ENCODE data around the gene DDX11. TPM values are rescaled to one million over a fixed set of nuclear protein-coding genes. Genes with fewer than 3 reads are reported as not detected.
"Not testable (repeated sequence)": the region's sequence is repeated elsewhere in the genome, so short reads cannot be mapped to it uniquely, and the experiment has no call there.

The DDX11 gene
- total RNA-seq, 1 donor, result 33.9 TPM

GRCh38 chr12:31120392-31121008 is 46.8 kb downstream of the DDX11 start:
- Histone ChIP-seq H3K9me3 (ENCODE audit: low read depth, low read length) (no peaks in the 10 kb centered on the region), H3K4me1 (ENCODE audit: insufficient read depth, low read length) (peaks cover 25% of the 10 kb centered on the region), H3K4me3 (ENCODE audit: low read length) (no peak overlapping the region), H3K27me3 (ENCODE audit: insufficient read depth, low read length) (peaks cover 14% of the 10 kb centered on the region)

DNA sequence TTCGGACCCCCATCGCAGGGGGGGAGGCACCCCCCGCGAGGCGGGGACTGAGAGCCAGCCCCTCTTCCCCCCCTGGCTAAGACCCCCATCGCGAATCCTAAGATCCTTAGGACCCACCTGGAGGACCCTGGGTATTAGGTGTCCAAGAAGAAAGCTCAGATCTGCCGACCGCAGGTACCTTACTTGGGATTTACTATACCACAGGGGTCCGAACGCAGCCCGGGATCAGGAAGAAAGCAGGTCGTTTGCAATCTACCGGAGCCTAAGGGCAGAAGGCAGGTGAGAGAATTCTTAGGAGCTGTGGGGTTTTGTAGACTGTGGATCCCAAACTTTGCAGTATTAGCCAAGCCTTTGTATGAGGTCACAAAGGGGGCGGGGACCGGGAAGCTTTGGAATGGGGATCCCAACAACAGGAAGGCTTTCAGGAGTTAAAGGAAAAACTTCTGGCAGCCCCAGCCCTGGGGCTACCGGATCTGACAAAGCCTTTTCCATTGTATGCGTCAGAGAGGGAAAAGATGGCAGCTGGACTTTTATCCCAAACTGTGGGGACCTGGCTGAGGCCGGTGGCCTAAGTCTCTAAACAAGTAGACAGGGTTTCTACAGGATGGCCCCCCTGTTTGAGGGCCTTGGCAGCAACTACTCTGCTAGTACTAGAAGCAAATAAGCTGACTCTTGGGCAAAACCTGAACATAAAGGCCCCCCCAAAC is 47.5 kb downstream of the DDX11 start:
- Histone ChIP-seq H3K27me3 (ENCODE audit: insufficient read depth, low read length) (peaks cover 14% of the 10 kb centered on the region), H3K4me1 (ENCODE audit: insufficient read depth, low read length) (peaks cover 25% of the 10 kb centered on the region)
- not testable (repeated sequence) for H3K4me3 ChIP-seq (ENCODE audit: low read length); H3K9me3 ChIP-seq (ENCODE audit: low read depth, low read length)

DNA sequence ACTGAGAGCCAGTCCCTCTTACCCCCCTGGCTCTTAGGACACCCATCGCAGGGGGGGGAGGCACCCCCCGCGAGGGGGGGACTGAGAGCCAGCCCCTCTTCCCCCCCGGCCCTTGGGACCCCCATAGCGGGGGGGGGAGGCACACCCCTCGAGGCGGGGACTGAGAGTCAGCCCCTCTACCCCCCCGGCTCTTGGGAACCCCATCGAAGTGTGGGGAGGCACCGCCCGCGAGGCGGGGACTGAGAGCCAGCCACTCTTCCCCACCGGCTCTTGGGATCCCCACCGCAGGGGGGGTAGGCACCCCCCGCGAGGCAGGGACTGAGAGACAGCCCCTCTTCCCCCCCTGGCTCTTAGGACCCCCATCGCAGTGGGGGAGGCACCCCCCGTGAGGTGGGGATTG is 48.8 kb downstream of the DDX11 start:
- Histone ChIP-seq H3K27me3 (ENCODE audit: insufficient read depth, low read length) (peaks cover 5% of the 10 kb centered on the region), H3K4me3 (ENCODE audit: low read length) (no peak overlapping the region)

GRCh38 chr12:31124158-31124557 is 50.5 kb downstream of the DDX11 start:
- not testable (repeated sequence) for H3K4me3 ChIP-seq (ENCODE audit: low read length); H3K4me1 ChIP-seq (ENCODE audit: insufficient read depth, low read length); H3K9me3 ChIP-seq (ENCODE audit: low read depth, low read length); H3K27me3 ChIP-seq (ENCODE audit: insufficient read depth, low read length)

More for the DNA sequence above, 48.8 kb downstream of the DDX11 start:
- Histone ChIP-seq H3K4me1 (ENCODE audit: insufficient read depth, low read length) (peaks cover 20% of the 10 kb centered on the region), H3K9me3 (ENCODE audit: low read depth, low read length) (no peaks in the 10 kb centered on the region)

DNA sequence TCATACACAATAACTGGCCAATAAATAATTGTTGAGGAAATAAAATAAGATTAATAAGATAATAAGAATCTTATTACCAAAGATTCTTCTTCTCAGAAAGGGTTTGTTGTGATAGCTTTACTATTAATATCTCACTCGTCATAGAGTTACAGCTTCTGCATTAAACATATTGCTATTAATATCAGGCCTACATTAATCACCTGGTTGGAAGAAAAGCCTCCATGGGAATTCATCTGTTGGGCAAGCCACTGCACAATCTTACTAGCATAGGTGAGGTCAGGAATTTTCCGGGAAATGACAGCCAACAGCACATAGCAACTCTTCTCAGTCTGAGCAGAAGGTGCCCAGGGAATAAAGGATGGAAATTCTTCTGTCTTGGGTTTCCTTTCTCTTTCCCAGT is 51.5 kb downstream of the DDX11 start:
- H3K4me3 ChIP-seq (ENCODE audit: low read length); H3K9me3 ChIP-seq (ENCODE audit: low read depth, low read length); H3K27me3 ChIP-seq (ENCODE audit: insufficient read depth, low read length); H3K4me1 ChIP-seq (ENCODE audit: insufficient read depth, low read length): not testable (repeated sequence)

DNA sequence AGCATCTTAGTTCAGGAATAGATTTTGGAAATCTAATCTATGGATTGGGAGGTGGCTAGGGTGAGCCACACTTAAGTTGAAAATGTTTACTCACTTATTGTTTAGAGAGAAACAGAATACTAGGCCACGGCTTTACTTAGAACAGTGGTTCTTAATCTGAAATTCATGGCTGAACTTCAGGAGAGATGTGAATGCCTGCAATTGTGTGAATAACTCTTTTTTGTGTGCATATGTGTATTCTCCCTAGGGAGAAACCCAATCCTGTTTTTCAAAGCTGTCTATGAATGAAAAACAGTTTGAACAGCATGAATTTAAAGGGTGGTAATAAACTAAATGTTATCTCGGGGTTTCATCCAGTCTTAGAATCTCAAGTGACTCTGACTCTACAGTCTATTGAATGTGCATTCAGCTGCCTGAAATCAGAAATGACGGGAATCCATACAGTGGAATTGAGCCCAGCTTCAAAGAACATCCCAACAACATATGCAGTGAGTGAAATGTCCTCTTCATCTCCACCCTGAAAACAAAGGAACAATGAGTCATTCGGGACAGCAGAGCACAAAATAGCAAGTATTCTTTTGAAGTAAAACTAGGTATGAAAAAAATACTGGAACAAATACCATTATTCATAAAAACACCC is 53.7 kb downstream of the DDX11 start:
- not testable (repeated sequence) for H3K27me3 ChIP-seq (ENCODE audit: insufficient read depth, low read length); H3K4me3 ChIP-seq (ENCODE audit: low read length); H3K4me1 ChIP-seq (ENCODE audit: insufficient read depth, low read length); H3K9me3 ChIP-seq (ENCODE audit: low read depth, low read length)

GRCh38 chr12:31136581-31136980 is 62.9 kb downstream of the DDX11 start:
- not testable (repeated sequence) for H3K4me3 ChIP-seq (ENCODE audit: low read length); H3K4me1 ChIP-seq (ENCODE audit: insufficient read depth, low read length); H3K9me3 ChIP-seq (ENCODE audit: low read depth, low read length); H3K27me3 ChIP-seq (ENCODE audit: insufficient read depth, low read length)

DNA sequence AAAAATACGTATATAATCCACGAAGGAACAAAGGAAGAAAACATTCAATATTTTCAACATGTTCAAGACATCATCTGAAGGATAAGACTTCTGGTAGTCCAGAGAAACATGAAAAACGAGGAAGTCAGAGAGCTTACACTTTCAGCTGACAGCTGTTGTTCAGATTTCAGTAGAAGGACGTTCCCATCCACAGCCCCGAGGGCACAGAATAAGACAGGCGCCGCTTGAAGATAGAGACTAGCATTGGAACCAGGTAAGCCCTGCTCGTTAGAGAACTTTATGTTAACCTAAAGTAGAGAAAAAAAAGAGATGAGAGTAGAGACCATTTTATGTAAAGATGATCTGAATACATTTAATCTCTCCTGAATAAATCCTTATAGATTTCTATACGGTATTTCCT is 71.1 kb downstream of the DDX11 start:
- not testable (repeated sequence) for H3K27me3 ChIP-seq (ENCODE audit: insufficient read depth, low read length); H3K9me3 ChIP-seq (ENCODE audit: low read depth, low read length); H3K4me1 ChIP-seq (ENCODE audit: insufficient read depth, low read length); H3K4me3 ChIP-seq (ENCODE audit: low read length)

DNA sequence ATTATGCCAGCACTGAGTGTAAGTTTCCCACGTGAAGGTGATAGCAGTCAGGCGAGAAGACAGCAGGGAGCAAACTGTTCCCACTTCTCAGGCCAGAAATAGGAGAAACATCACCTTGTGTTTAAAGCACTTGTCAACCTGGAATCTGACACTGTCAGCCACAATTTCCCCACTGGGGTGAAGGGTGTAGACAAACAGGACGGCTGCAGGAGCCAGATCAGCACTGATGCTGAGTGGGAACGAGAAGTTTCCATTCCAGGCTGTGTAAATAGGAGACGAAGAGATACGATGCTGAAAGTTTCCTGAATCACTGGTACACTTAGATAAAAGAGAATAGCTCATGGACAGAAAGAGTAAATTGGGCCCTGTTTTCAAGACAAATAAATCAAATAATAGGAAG is 71.6 kb downstream of the DDX11 start:
- H3K4me3 ChIP-seq (ENCODE audit: low read length); H3K4me1 ChIP-seq (ENCODE audit: insufficient read depth, low read length); H3K9me3 ChIP-seq (ENCODE audit: low read depth, low read length); H3K27me3 ChIP-seq (ENCODE audit: insufficient read depth, low read length): not testable (repeated sequence)

GRCh38 chr12:31147415-31147814 is 73.8 kb downstream of the DDX11 start:
- H3K4me3 ChIP-seq (ENCODE audit: low read length); H3K4me1 ChIP-seq (ENCODE audit: insufficient read depth, low read length); H3K9me3 ChIP-seq (ENCODE audit: low read depth, low read length); H3K27me3 ChIP-seq (ENCODE audit: insufficient read depth, low read length): not testable (repeated sequence)

DNA sequence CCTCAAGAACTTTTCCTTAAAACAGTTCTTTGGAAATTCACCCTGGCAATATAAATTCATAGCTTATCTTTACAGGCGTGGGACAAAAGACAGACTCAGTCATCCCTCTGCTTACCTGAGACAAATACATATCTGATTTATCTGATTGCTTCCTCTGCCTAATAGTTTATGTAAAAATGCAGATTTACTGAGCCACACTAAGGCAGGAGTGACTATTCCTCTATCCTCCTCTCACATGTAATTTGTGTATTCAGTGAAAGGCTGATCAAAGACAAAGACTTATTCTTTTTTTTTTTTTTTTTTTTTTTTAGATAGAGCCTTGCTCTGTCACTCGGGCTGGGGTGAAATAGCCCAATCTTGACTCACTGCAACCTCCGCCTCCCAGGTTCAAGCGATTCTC is 77.1 kb downstream of the DDX11 start:
- not testable (repeated sequence) for H3K9me3 ChIP-seq (ENCODE audit: low read depth, low read length); H3K4me3 ChIP-seq (ENCODE audit: low read length); H3K4me1 ChIP-seq (ENCODE audit: insufficient read depth, low read length); H3K27me3 ChIP-seq (ENCODE audit: insufficient read depth, low read length)

Other genes starting within 250 kb of the DDX11 start
- gene TSPAN11, start 147.1 kb upstream of the DDX11 start, total RNA-seq, result not detected